Spleen (tissue), 11 donors: ENCODE measurements around the gene LCMT2. TPM values are rescaled to one million over a fixed set of nuclear protein-coding genes. Genes with fewer than 3 reads are reported as not detected.

ENCODE experiments used
- DNase-seq: peaks from one replicate; pipeline ENCODE4 v3.0.0-alpha.2; 2020
- H3K27ac ChIP-seq, 8 donors: fragments of 200-600 bp; sonication (generic) in 7 of 8; 1 replicate in 4 of 8; 2 replicates in 4 of 8; pipeline versions ENCODE4 v1.5.0 to v1.8.0; 2016 to 2021; ENCODE audit warnings: inconsistent platforms in 4 of 8, mild to moderate bottlenecking in 4 of 8, moderate library complexity in 1 of 8
- H3K27me3 ChIP-seq, 7 donors: fragments of 200-600 bp; sonication (generic) in 6 of 7; replicated peaks in 1 of 7; 1 replicate in 4 of 7; 2 replicates in 3 of 7; pipeline versions ENCODE4 v1.5.0 to v1.8.0; 2016 to 2021; ENCODE audit warnings: inconsistent platforms in 3 of 7, mild to moderate bottlenecking in 1 of 7
- H3K36me3 ChIP-seq, 6 donors: fragments of 200-600 bp; sonication (generic) in 5 of 6; 1 replicate in 4 of 6; 2 replicates in 2 of 6; pipeline versions ENCODE4 v1.5.0 to v1.8.0; 2016 to 2021; ENCODE audit warnings: inconsistent platforms in 2 of 6
- H3K4me1 ChIP-seq, 6 donors: fragments of 200-600 bp; sonication (generic) in 5 of 6; 1 replicate in 3 of 6; 2 replicates in 3 of 6; pipeline versions ENCODE4 v1.5.0 to v1.8.0; 2016 to 2021; ENCODE audit warnings: inconsistent platforms in 3 of 6
- H3K4me3 ChIP-seq, 8 donors: fragments of 200-600 bp; sonication (generic) in 7 of 8; 1 replicate in 4 of 8; 2 replicates in 4 of 8; pipeline versions ENCODE4 v1.5.0 to v1.8.0; 2016 to 2021; ENCODE audit warnings: inconsistent platforms in 4 of 8, mild to moderate bottlenecking in 4 of 8, moderate library complexity in 2 of 8
- H3K9me3 ChIP-seq, 8 donors: fragments of 200-600 bp; sonication (generic) in 7 of 8; 1 replicate in 4 of 8; 2 replicates in 4 of 8; pipeline versions ENCODE4 v1.5.0 to v1.8.0; 2016 to 2021; ENCODE audit warnings: inconsistent platforms in 4 of 8
- CTCF ChIP-seq, 11 experiments: fragments of 200-600 bp in 7 of 11; fragments of 450-650 bp in 4 of 11; sonication (generic) in 4 of 11; IDR thresholded peaks in 8 of 11; conservative IDR thresholded peaks in 3 of 11; 1 replicate in 7 of 11; 2 replicates in 4 of 11; pipeline versions ENCODE4 v1.4.0 to v1.8.0; 2016 to 2021; ENCODE audit warnings: antibody characterized with exemption in 11 of 11, inconsistent platforms in 4 of 11, mild to moderate bottlenecking in 1 of 11
- POLR2A ChIP-seq, 3 donors: fragments of 450-650 bp; IDR thresholded peaks; one replicate each; pipeline ENCODE4 v1.5.1; 2017; ENCODE audit warnings: antibody characterized with exemption in 3 of 3, mild to moderate bottlenecking in 1 of 3
- POLR2AphosphoS5 ChIP-seq, 3 donors: sonication (generic); formaldehyde crosslinking; IDR thresholded peaks; one replicate each; pipeline ENCODE4 v1.5.1; 2017; ENCODE audit warnings: antibody characterized with exemption in 3 of 3
- WGBS, 5 donors: extraction: QIAGEN DNeasy Blood & Tissue Kit in 3 of 5; methylation state at CpG; one replicate each; pipeline versions ENCODE4 v1.1.5 to v1.1.7; 2013 to 2018; 5-methylcytosine and 5-hydroxymethylcytosine counted together
- intact Hi-C: fragments of 100-400 bp; cut with DNase I; formaldehyde crosslinking; loops from one replicate; pipeline ENCODE4 v1.15.0; 2023; ENCODE audit warnings: low total_unique reads
- polyA plus RNA-seq, 3 donors: library from polyadenylated mRNA; stranded (reverse); fragments of 200-250 nt; gene quantifications; one replicate each; pipeline ENCODE4 v1.2.1, GENCODE V29; 2013
- total RNA-seq, 7 donors: library from RNA; depleted of rRNA in 3 of 7; stranded (reverse); fragments of >200 nt in 3 of 7; fragmentation: NEBNext Ultra II Directional in 4 of 7; extraction: Animal tissue kit (Norgen Biotek cat#: 25700) in 4 of 7; gene quantifications; one replicate each; pipeline versions ENCODE4 v1.1.0 to v1.2.1, GENCODE V29; 2016 to 2021
- donor health status: healthy with polysubstance abuse.
- donor health status: DM: no; HTN: no; CAD: no; lungs with moderate emphysema.
- donor health status: DM: no; HTN: no; CAD: no.
- donor health status: Bipolar disorder and iron deficiency.
- donor health status: healthy.
- donor health status: DM: no; HTN: no; CAD: no.
- donor health status: DM: yes; HTN: yes; CAD: no.

The LCMT2 gene
- total and polyA plus RNA-seq, 10 donors: 4.3 to 9.2 (median 7.3) TPM

GRCh38 chr15:43360821-43361220 lies 30.4 kb upstream of the LCMT2 start:
- Histone ChIP-seq H3K36me3 (peaks cover 15 to 87% (median 72%) of the 10 kb centered on the region in 6 donors), H3K9me3 (peaks cover 13 to 90% (median 85%) of the 10 kb centered on the region in 8 donors), H3K27ac (no peak overlapping the region), H3K4me1 (no peaks in the 10 kb centered on the region), H3K27me3 (no peaks in the 10 kb centered on the region), H3K4me3 (no peak overlapping the region)
- TF ChIP-seq CTCF (IDR thresholded peaks at IDR 0.05 in 8 of 11, conservative IDR thresholded peaks at IDR 0.05 in 3 of 11): no peak
- TF ChIP-seq POLR2AphosphoS5 (IDR thresholded peaks at IDR 0.05): no peak
- no peak for TF ChIP-seq POLR2A (IDR thresholded peaks at IDR 0.05)
- DNase-seq: no peak
- 86 to 98% (median 96%) methylated on average over 4 of the region's 4 CpGs for WGBS, 5 donors
- intact Hi-C loops: no loop called here

- peaks cover 0 to 15% (median 5%) of the 10 kb centered on the region in 8 donors for H3K9me3 ChIP-seq
- no peaks in the 10 kb centered on the region for H3K27me3 ChIP-seq
- DNase-seq: no peak
- WGBS, 5 donors: 89 to 93% (median 91%) methylated on average over 2 of the region's 2 CpGs
- H3K4me3 ChIP-seq: no peak overlapping the region
- no peak overlapping the region for H3K27ac ChIP-seq
- peaks cover 0 to 62% (median 15%) of the 10 kb centered on the region in 6 donors for H3K36me3 ChIP-seq
- TF ChIP-seq POLR2A (IDR thresholded peaks at IDR 0.05) (no peak), CTCF (IDR thresholded peaks at IDR 0.05 in 8 of 11, conservative IDR thresholded peaks at IDR 0.05 in 3 of 11) (no peak), POLR2AphosphoS5 (IDR thresholded peaks at IDR 0.05) (no peak)
- intact Hi-C loops: no loop called here
- H3K4me1 ChIP-seq: no peaks in the 10 kb centered on the region
Observed at GRCh38 chr15:43352693-43353382, 22.5 kb upstream of the LCMT2 start.

GRCh38 chr15:43347114-43347513 lies 16.7 kb upstream of the LCMT2 start:
- Histone ChIP-seq H3K4me3 (no peak overlapping the region), H3K27ac (no peak overlapping the region), H3K4me1 (no peaks in the 10 kb centered on the region), H3K27me3 (no peaks in the 10 kb centered on the region), H3K9me3 (no peaks in the 10 kb centered on the region), H3K36me3 (peaks cover 0 to 95% (median 22%) of the 10 kb centered on the region in 6 donors)
- DNase-seq: no peak
- intact Hi-C loops: no loop called here
- TF ChIP-seq POLR2AphosphoS5 (IDR thresholded peaks at IDR 0.05) (no peak), POLR2A (IDR thresholded peaks at IDR 0.05) (no peak), CTCF (IDR thresholded peaks at IDR 0.05 in 8 of 11, conservative IDR thresholded peaks at IDR 0.05 in 3 of 11) (no peak)
- 89 to 92% (median 91%) methylated on average over 3 of the region's 3 CpGs for WGBS, 5 donors

GRCh38 chr15:43346305-43346704 lies 15.9 kb upstream of the LCMT2 start:
- 89 to 100% (median 94%) methylated on average over 2 of the region's 2 CpGs for WGBS, 5 donors
- Histone ChIP-seq H3K27ac (no peak overlapping the region), H3K9me3 (no peaks in the 10 kb centered on the region), H3K4me1 (no peaks in the 10 kb centered on the region), H3K27me3 (no peaks in the 10 kb centered on the region), H3K4me3 (no peak overlapping the region), H3K36me3 (peaks cover 0 to 91% (median 24%) of the 10 kb centered on the region in 6 donors)
- intact Hi-C loops: no loop called here
- no peak for DNase-seq
- TF ChIP-seq CTCF (IDR thresholded peaks at IDR 0.05 in 8 of 11, conservative IDR thresholded peaks at IDR 0.05 in 3 of 11): no peak
- no peak for TF ChIP-seq POLR2AphosphoS5 (IDR thresholded peaks at IDR 0.05)
- no peak for TF ChIP-seq POLR2A (IDR thresholded peaks at IDR 0.05)
